ENCODE measurements around the gene TTBK1.

TTBK1 gene

GRCh38 chr6:43283905-43284304 is 40.6 kb downstream of the TTBK1 start:
- Histone ChIP-seq H3K9me3 (ENCODE audit: control insufficient read depth, insufficient read depth, low read length) (no peaks in the 10 kb centered on the region), H3K4me1 (ENCODE audit: control insufficient read depth, insufficient read depth, low read length) (peaks cover 2% of the 10 kb centered on the region; the same call in 1 of the 2 replicates), H3K27ac (ENCODE audit: low read depth, low read length) (no peak overlapping the region), H3K27me3 (ENCODE audit: control insufficient read depth, insufficient read depth, low read length) (peaks cover 26% of the 10 kb centered on the region), H3K4me3 (ENCODE audit: low read depth, low read length) (no peak overlapping the region), H3K9ac (ENCODE audit: low read depth, low read length) (no peak overlapping the region), H3K36me3 (ENCODE audit: control insufficient read depth, insufficient read depth, low read length) (no peaks in the 10 kb centered on the region)

GRCh38 chr6:43284991-43285781 is 41.9 kb downstream of the TTBK1 start:
- Histone ChIP-seq H3K27ac (ENCODE audit: low read depth, low read length) (no peak overlapping the region), H3K27me3 (ENCODE audit: control insufficient read depth, insufficient read depth, low read length) (peaks cover 20% of the 10 kb centered on the region), H3K9me3 (ENCODE audit: control insufficient read depth, insufficient read depth, low read length) (no peaks in the 10 kb centered on the region), H3K4me1 (ENCODE audit: control insufficient read depth, insufficient read depth, low read length) (no peaks in the 10 kb centered on the region), H3K9ac (ENCODE audit: low read depth, low read length) (no peak overlapping the region), H3K36me3 (ENCODE audit: control insufficient read depth, insufficient read depth, low read length) (no peaks in the 10 kb centered on the region), H3K4me3 (ENCODE audit: low read depth, low read length) (peak overlapping the region; percentile 44; the same call in 1 of the 2 replicates)

- H3K9me3 ChIP-seq (ENCODE audit: control insufficient read depth, insufficient read depth, low read length), result no peaks in the 10 kb centered on the region
- H3K4me1 ChIP-seq (ENCODE audit: control insufficient read depth, insufficient read depth, low read length), result no peaks in the 10 kb centered on the region
- H3K4me3 ChIP-seq (ENCODE audit: low read depth, low read length), result no peak overlapping the region
- no peaks in the 10 kb centered on the region for H3K36me3 ChIP-seq (ENCODE audit: control insufficient read depth, insufficient read depth, low read length)
- no peak overlapping the region for H3K9ac ChIP-seq (ENCODE audit: low read depth, low read length)
- H3K27ac ChIP-seq (ENCODE audit: low read depth, low read length), result no peak overlapping the region
- peaks cover 20% of the 10 kb centered on the region for H3K27me3 ChIP-seq (ENCODE audit: control insufficient read depth, insufficient read depth, low read length)
Observed at GRCh38 chr6:43285832-43286231, 42.6 kb downstream of the TTBK1 start.

GRCh38 chr6:43286456-43286979 is 43.2 kb downstream of the TTBK1 start:
- no peak overlapping the region for H3K27ac ChIP-seq (ENCODE audit: low read depth, low read length)
- peaks cover 20% of the 10 kb centered on the region for H3K27me3 ChIP-seq (ENCODE audit: control insufficient read depth, insufficient read depth, low read length)
- no peaks in the 10 kb centered on the region for H3K9me3 ChIP-seq (ENCODE audit: control insufficient read depth, insufficient read depth, low read length)
- H3K36me3 ChIP-seq (ENCODE audit: control insufficient read depth, insufficient read depth, low read length), result no peaks in the 10 kb centered on the region
- no peak overlapping the region for H3K9ac ChIP-seq (ENCODE audit: low read depth, low read length)
- H3K4me1 ChIP-seq (ENCODE audit: control insufficient read depth, insufficient read depth, low read length), result no peaks in the 10 kb centered on the region
- H3K4me3 ChIP-seq (ENCODE audit: low read depth, low read length), result no peak overlapping the region

- Histone ChIP-seq H3K27me3 (ENCODE audit: control insufficient read depth, insufficient read depth, low read length) (peaks cover 20% of the 10 kb centered on the region), H3K9ac (ENCODE audit: low read depth, low read length) (no peak overlapping the region), H3K4me3 (ENCODE audit: low read depth, low read length) (no peak overlapping the region), H3K9me3 (ENCODE audit: control insufficient read depth, insufficient read depth, low read length) (no peaks in the 10 kb centered on the region), H3K4me1 (ENCODE audit: control insufficient read depth, insufficient read depth, low read length) (no peaks in the 10 kb centered on the region), H3K36me3 (ENCODE audit: control insufficient read depth, insufficient read depth, low read length) (no peaks in the 10 kb centered on the region), H3K27ac (ENCODE audit: low read depth, low read length) (no peak overlapping the region)
Observed at GRCh38 chr6:43286980-43287716, 43.9 kb downstream of the TTBK1 start.

- peaks cover 20% of the 10 kb centered on the region for H3K27me3 ChIP-seq (ENCODE audit: control insufficient read depth, insufficient read depth, low read length)
- H3K4me1 ChIP-seq (ENCODE audit: control insufficient read depth, insufficient read depth, low read length), result no peaks in the 10 kb centered on the region
- H3K4me3 ChIP-seq (ENCODE audit: low read depth, low read length), result no peak overlapping the region
- no peaks in the 10 kb centered on the region for H3K36me3 ChIP-seq (ENCODE audit: control insufficient read depth, insufficient read depth, low read length)
- H3K27ac ChIP-seq (ENCODE audit: low read depth, low read length), result no peak overlapping the region
- H3K9me3 ChIP-seq (ENCODE audit: control insufficient read depth, insufficient read depth, low read length), result no peaks in the 10 kb centered on the region
- no peak overlapping the region for H3K9ac ChIP-seq (ENCODE audit: low read depth, low read length)
Observed at GRCh38 chr6:43287717-43288679, 44.7 kb downstream of the TTBK1 start.

GRCh38 chr6:43290339-43290904 is 47.1 kb downstream of the TTBK1 start:
- peaks cover 8% of the 10 kb centered on the region for H3K27me3 ChIP-seq (ENCODE audit: control insufficient read depth, insufficient read depth, low read length)
- H3K27ac ChIP-seq (ENCODE audit: low read depth, low read length), result no peak overlapping the region
- no peak overlapping the region for H3K4me3 ChIP-seq (ENCODE audit: low read depth, low read length)
- H3K9me3 ChIP-seq (ENCODE audit: control insufficient read depth, insufficient read depth, low read length), result no peaks in the 10 kb centered on the region
- no peak overlapping the region for H3K9ac ChIP-seq (ENCODE audit: low read depth, low read length)
- no peaks in the 10 kb centered on the region for H3K36me3 ChIP-seq (ENCODE audit: control insufficient read depth, insufficient read depth, low read length)
- H3K4me1 ChIP-seq (ENCODE audit: control insufficient read depth, insufficient read depth, low read length), result no peaks in the 10 kb centered on the region

GRCh38 chr6:43290905-43291355 is 47.6 kb downstream of the TTBK1 start:
- Histone ChIP-seq H3K9me3 (ENCODE audit: control insufficient read depth, insufficient read depth, low read length) (no peaks in the 10 kb centered on the region), H3K9ac (ENCODE audit: low read depth, low read length) (no peak overlapping the region), H3K4me3 (ENCODE audit: low read depth, low read length) (no peak overlapping the region), H3K27me3 (ENCODE audit: control insufficient read depth, insufficient read depth, low read length) (peaks cover 3% of the 10 kb centered on the region), H3K4me1 (ENCODE audit: control insufficient read depth, insufficient read depth, low read length) (no peaks in the 10 kb centered on the region), H3K36me3 (ENCODE audit: control insufficient read depth, insufficient read depth, low read length) (no peaks in the 10 kb centered on the region), H3K27ac (ENCODE audit: low read depth, low read length) (no peak overlapping the region)

GRCh38 chr6:43291708-43292107 is 48.4 kb downstream of the TTBK1 start:
- no peak overlapping the region for H3K4me3 ChIP-seq (ENCODE audit: low read depth, low read length)
- H3K4me1 ChIP-seq (ENCODE audit: control insufficient read depth, insufficient read depth, low read length), result no peaks in the 10 kb centered on the region
- no peaks in the 10 kb centered on the region for H3K36me3 ChIP-seq (ENCODE audit: control insufficient read depth, insufficient read depth, low read length)
- no peaks in the 10 kb centered on the region for H3K9me3 ChIP-seq (ENCODE audit: control insufficient read depth, insufficient read depth, low read length)
- H3K9ac ChIP-seq (ENCODE audit: low read depth, low read length), result no peak overlapping the region
- no peaks in the 10 kb centered on the region for H3K27me3 ChIP-seq (ENCODE audit: control insufficient read depth, insufficient read depth, low read length)
- H3K27ac ChIP-seq (ENCODE audit: low read depth, low read length), result no peak overlapping the region

GRCh38 chr6:43292341-43292740 is 49.1 kb downstream of the TTBK1 start:
- Histone ChIP-seq H3K9me3 (ENCODE audit: control insufficient read depth, insufficient read depth, low read length) (no peaks in the 10 kb centered on the region), H3K36me3 (ENCODE audit: control insufficient read depth, insufficient read depth, low read length) (no peaks in the 10 kb centered on the region), H3K4me1 (ENCODE audit: control insufficient read depth, insufficient read depth, low read length) (no peaks in the 10 kb centered on the region), H3K9ac (ENCODE audit: low read depth, low read length) (no peak overlapping the region), H3K27me3 (ENCODE audit: control insufficient read depth, insufficient read depth, low read length) (peaks cover 2% of the 10 kb centered on the region; the same call in 1 of the 2 replicates), H3K27ac (ENCODE audit: low read depth, low read length) (no peak overlapping the region), H3K4me3 (ENCODE audit: low read depth, low read length) (no peak overlapping the region)
